H9 (cell line): ENCODE measurements around the gene SLC6A2. TPM values are rescaled to one million over a fixed set of nuclear protein-coding genes. Genes with fewer than 3 reads are reported as not detected.

Experiments used
- DNase-seq: peaks from one replicate; pipeline ENCODE4 v3.0.0-alpha.2; 2017
- H2AFZ ChIP-seq: one replicate; pipeline ENCODE4 v1.6.1; 2013; ENCODE audit warnings: mild to moderate bottlenecking, low read length, control low read depth, moderate library complexity
- H2AK5ac ChIP-seq: 2 replicates; pipeline ENCODE4 v1.6.1; 2013; ENCODE audit warnings: low read length, control low read depth, mixed read lengths; ENCODE audit not compliant: insufficient read length
- H2BK120ac ChIP-seq: one replicate; pipeline ENCODE4 v1.6.1; 2013; ENCODE audit warnings: low read depth, mild to moderate bottlenecking, low read length, control low read depth, inconsistent platforms; ENCODE audit not compliant: poor library complexity, severe bottlenecking
- H2BK12ac ChIP-seq: 2 replicates; pipeline ENCODE4 v1.6.1; 2013; ENCODE audit warnings: low read length, control low read depth, mixed read lengths, low read depth; ENCODE audit not compliant: insufficient read length
- H2BK15ac ChIP-seq: 2 replicates; pipeline ENCODE4 v1.6.1; 2013; ENCODE audit warnings: low read depth, low read length, control low read depth
- H2BK20ac ChIP-seq: one replicate; pipeline ENCODE4 v1.6.1; 2013; ENCODE audit warnings: low read depth, mild to moderate bottlenecking, low read length, control low read depth, inconsistent platforms; ENCODE audit not compliant: poor library complexity, severe bottlenecking
- H2BK5ac ChIP-seq: 2 replicates; pipeline ENCODE4 v1.6.1; 2013; ENCODE audit warnings: low read length, control low read depth, mixed read lengths; ENCODE audit not compliant: insufficient read length
- H3K14ac ChIP-seq: 2 replicates; pipeline ENCODE4 v1.6.1; 2013; ENCODE audit warnings: low read length, control low read depth; ENCODE audit not compliant: insufficient read depth
- H3K18ac ChIP-seq: 2 replicates; pipeline ENCODE4 v1.6.1; 2013; ENCODE audit warnings: low read depth, mild to moderate bottlenecking, mixed read lengths, low read length, control low read depth; ENCODE audit not compliant: insufficient read length
- H3K23ac ChIP-seq: 2 replicates; pipeline ENCODE4 v1.6.1; 2013; ENCODE audit warnings: low read length, control low read depth, mixed read lengths, low read depth; ENCODE audit not compliant: insufficient read length
- H3K23me2 ChIP-seq: 2 replicates; pipeline ENCODE4 v1.6.1; 2013; ENCODE audit warnings: low read depth, mild to moderate bottlenecking, mixed read lengths, low read length, control low read depth; ENCODE audit not compliant: insufficient read length, poor library complexity, severe bottlenecking
- H3K27ac ChIP-seq: 2 replicates; pipeline ENCODE4 v1.5.1; 2013; ENCODE audit warnings: low read length, control low read depth, mixed read lengths, low read depth; ENCODE audit not compliant: insufficient read length
- H3K27me3 ChIP-seq: 2 replicates; pipeline ENCODE4 v1.6.1; 2013; ENCODE audit warnings: low read length, control low read depth, inconsistent platforms; ENCODE audit not compliant: insufficient read depth
- H3K4ac ChIP-seq: 2 replicates; pipeline ENCODE4 v1.6.1; 2013; ENCODE audit warnings: low read depth, mild to moderate bottlenecking, control low read depth, inconsistent platforms, low read length, moderate library complexity
- H3K4me1 ChIP-seq: 2 replicates; pipeline ENCODE4 v1.6.1; 2013; ENCODE audit warnings: low read length, control low read depth, inconsistent platforms; ENCODE audit not compliant: insufficient read depth
- H3K4me2 ChIP-seq: 2 replicates; pipeline ENCODE4 v1.6.1; 2013; ENCODE audit warnings: low read length, control low read depth, mixed read lengths; ENCODE audit not compliant: insufficient read length, insufficient read depth
- H3K56ac ChIP-seq: 2 replicates; pipeline ENCODE4 v1.6.1; 2013; ENCODE audit warnings: low read depth, mild to moderate bottlenecking, mixed read lengths, low read length, control low read depth; ENCODE audit not compliant: insufficient read length
- H3K79me1 ChIP-seq: 2 replicates; pipeline ENCODE4 v1.6.1; 2013; ENCODE audit warnings: low read depth, mild to moderate bottlenecking, moderate library complexity, low read length, control low read depth, inconsistent platforms; ENCODE audit not compliant: insufficient read depth, poor library complexity, severe bottlenecking
- H3K79me2 ChIP-seq: 2 replicates; pipeline ENCODE4 v1.6.1; 2013; ENCODE audit warnings: low read length, control low read depth, inconsistent platforms; ENCODE audit not compliant: insufficient read depth
- H3K9ac ChIP-seq: 2 replicates; pipeline ENCODE4 v1.6.1; 2013; ENCODE audit warnings: low read length, control low read depth, mixed read lengths; ENCODE audit not compliant: insufficient read length; ENCODE audit errors: extremely low read depth
- H3K9me3 ChIP-seq: one replicate; pipeline ENCODE4 v1.6.1; 2013; ENCODE audit warnings: low read depth, low read length, inconsistent platforms; ENCODE audit not compliant: control insufficient read depth
- H3T11ph ChIP-seq: one replicate; pipeline ENCODE4 v1.6.1; 2013; ENCODE audit warnings: mild to moderate bottlenecking, low read length, control low read depth, inconsistent platforms
- H4K20me1 ChIP-seq: one replicate; pipeline ENCODE4 v1.6.1; 2013; ENCODE audit not compliant: control insufficient read depth, insufficient read length, insufficient read depth
- H4K5ac ChIP-seq: 2 replicates; pipeline ENCODE4 v1.6.1; 2013; ENCODE audit warnings: low read depth, mild to moderate bottlenecking, mixed read lengths, low read length, control low read depth; ENCODE audit not compliant: insufficient read length
- H4K8ac ChIP-seq: replicated peaks from 2 replicates; pipeline ENCODE4 v1.6.1; 2013; ENCODE audit warnings: low read length, control low read depth, mixed read lengths, low read depth; ENCODE audit not compliant: insufficient read length
- H4K91ac ChIP-seq: 2 replicates; pipeline ENCODE4 v1.6.1; 2013; ENCODE audit warnings: low read depth, mild to moderate bottlenecking, moderate library complexity, mixed read lengths, low read length, control low read depth; ENCODE audit not compliant: insufficient read length
- H3K27ac Mint-ChIP-seq, 3 experiments: 2 replicates in 2 of 3; 3 replicates in 1 of 3; pipeline ENCODE4 v1.8.0; 2020 to 2021; ENCODE audit warnings: mixed read lengths in 3 of 3, mild to moderate bottlenecking in 1 of 3, moderate library complexity in 1 of 3
- H3K27me3 Mint-ChIP-seq: 2 replicates; pipeline ENCODE4 v1.8.0; 2021; ENCODE audit warnings: low read depth, mild to moderate bottlenecking, moderate library complexity, mixed read lengths
- H3K36me3 Mint-ChIP-seq, 3 experiments: 2 replicates in 2 of 3; 3 replicates in 1 of 3; pipeline ENCODE4 v1.8.0; 2020 to 2021; ENCODE audit warnings: low read depth in 3 of 3, mixed read lengths in 3 of 3; ENCODE audit not compliant: insufficient read depth in 1 of 3
- H3K4me1 Mint-ChIP-seq, 2 experiments: 2 replicates each; pipeline ENCODE4 v1.8.0; 2020; ENCODE audit warnings: mixed read lengths in 2 of 2
- H3K4me3 Mint-ChIP-seq, 2 experiments: 2 replicates in 1 of 2; 3 replicates in 1 of 2; pipeline ENCODE4 v1.8.0; 2020 to 2021; ENCODE audit warnings: mild to moderate bottlenecking in 2 of 2, mixed read lengths in 2 of 2, moderate library complexity in 1 of 2
- H3K9me3 Mint-ChIP-seq, 2 experiments: 2 replicates in 1 of 2; 3 replicates in 1 of 2; pipeline ENCODE4 v1.8.0; 2020; ENCODE audit warnings: mild to moderate bottlenecking in 2 of 2, mixed read lengths in 2 of 2, moderate library complexity in 1 of 2
- WGBS: extraction: QIAGEN DNeasy Blood & Tissue Kit; methylation state at CpG from one replicate; pipeline ENCODE4 v1.1.7; 2013; ENCODE audit warnings: missing lambda C conversion rate, low lambda C conversion rate, mixed read lengths; ENCODE audit not compliant: insufficient read length; ENCODE audit errors: extremely low coverage; 5-methylcytosine and 5-hydroxymethylcytosine counted together
- total RNA-seq: library from RNA; stranded (reverse); gene quantifications from 2 replicates; pipeline ENCODE4 v1.2.1, GENCODE V29; 2021
- TF ChIP-seq, protein P1 (sequence below): fragments of 200-600 bp; sonication (generic); conservative IDR thresholded peaks from 3 replicates; pipeline ENCODE4 v1.8.0; 2021; ENCODE audit warnings: antibody characterized with exemption, mild to moderate bottlenecking

Gene SLC6A2
- total RNA-seq, 1 experiment from 2014 or later: 0.24 TPM

DNA sequence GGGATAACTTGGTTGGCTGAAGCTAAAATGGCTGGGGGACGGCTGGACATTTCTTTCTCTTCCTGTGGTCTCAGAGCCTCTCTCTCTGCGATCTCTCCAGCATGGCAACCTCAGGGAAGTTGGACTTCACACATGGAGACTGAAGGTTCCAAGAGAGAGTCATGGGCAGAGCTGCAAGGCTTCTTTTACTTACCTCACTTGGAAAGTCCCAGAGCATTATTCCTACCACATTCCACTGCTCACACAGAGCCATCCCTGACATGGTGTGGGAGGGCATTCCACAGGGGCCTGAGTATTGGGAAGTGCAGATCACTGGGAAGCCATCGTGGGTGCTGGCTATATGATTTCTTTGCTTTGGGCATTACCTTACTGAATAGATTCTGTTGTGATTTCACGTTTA lies 9.8 kb upstream of the SLC6A2 start:
- WGBS: no CpG with 5 or more reads among the region's 4 CpGs

More for the DNA sequence above, 9.8 kb upstream of the SLC6A2 start:
- Histone ChIP-seq H3K14ac (no peak overlapping the region), H2BK20ac (no peak overlapping the region), H3K23me2 (peaks cover 2% of the 10 kb centered on the region), H3K18ac (no peak overlapping the region), H3K4me1 (no peaks in the 10 kb centered on the region), H4K91ac (no peak overlapping the region), H3K4me2 (no peak overlapping the region), H2BK12ac (no peak overlapping the region), H4K5ac (no peak overlapping the region), H3T11ph (no peak overlapping the region), H3K27me3 (peaks cover 3% of the 10 kb centered on the region; the same call in 1 of the 2 replicates), H2BK5ac (no peak overlapping the region), H3K4ac (no peak overlapping the region), H3K56ac (no peak overlapping the region), H3K27ac (no peak overlapping the region), H4K8ac (no peak overlapping the region), H3K79me1 (no peaks in the 10 kb centered on the region), H3K79me2 (no peaks in the 10 kb centered on the region), H3K9ac (no peak overlapping the region), H2AK5ac (no peak overlapping the region), H2BK120ac (no peak overlapping the region), H4K20me1 (no peaks in the 10 kb centered on the region), H2AFZ (no peak overlapping the region), H3K23ac (no peak overlapping the region), H2BK15ac (no peak overlapping the region), H3K9me3 (no peaks in the 10 kb centered on the region)
- Mint-ChIP-seq H3K27me3 (peaks cover 36% of the 10 kb centered on the region), H3K4me1 (peaks cover 4 to 5% of the 10 kb centered on the region in 2 experiments), H3K9me3 (no peaks in the 10 kb centered on the region), H3K27ac (no peak overlapping the region), H3K4me3 (no peak overlapping the region), H3K36me3 (no peaks in the 10 kb centered on the region)
- peak; percentile 8 for DNase-seq
- TF ChIP-seq, protein P1, sequence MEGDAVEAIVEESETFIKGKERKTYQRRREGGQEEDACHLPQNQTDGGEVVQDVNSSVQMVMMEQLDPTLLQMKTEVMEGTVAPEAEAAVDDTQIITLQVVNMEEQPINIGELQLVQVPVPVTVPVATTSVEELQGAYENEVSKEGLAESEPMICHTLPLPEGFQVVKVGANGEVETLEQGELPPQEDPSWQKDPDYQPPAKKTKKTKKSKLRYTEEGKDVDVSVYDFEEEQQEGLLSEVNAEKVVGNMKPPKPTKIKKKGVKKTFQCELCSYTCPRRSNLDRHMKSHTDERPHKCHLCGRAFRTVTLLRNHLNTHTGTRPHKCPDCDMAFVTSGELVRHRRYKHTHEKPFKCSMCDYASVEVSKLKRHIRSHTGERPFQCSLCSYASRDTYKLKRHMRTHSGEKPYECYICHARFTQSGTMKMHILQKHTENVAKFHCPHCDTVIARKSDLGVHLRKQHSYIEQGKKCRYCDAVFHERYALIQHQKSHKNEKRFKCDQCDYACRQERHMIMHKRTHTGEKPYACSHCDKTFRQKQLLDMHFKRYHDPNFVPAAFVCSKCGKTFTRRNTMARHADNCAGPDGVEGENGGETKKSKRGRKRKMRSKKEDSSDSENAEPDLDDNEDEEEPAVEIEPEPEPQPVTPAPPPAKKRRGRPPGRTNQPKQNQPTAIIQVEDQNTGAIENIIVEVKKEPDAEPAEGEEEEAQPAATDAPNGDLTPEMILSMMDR: no peak
